ENCODE results near the gene MYEF2. TPM values are rescaled to one million over a fixed set of nuclear protein-coding genes. Genes with fewer than 3 reads are reported as not detected.

The MYEF2 gene
- total and polyA plus RNA-seq, 4 experiments from 2014 or later = 1.6 to 18.9 (median 10.4) TPM

GRCh38 chr15:48191574-48192225, 13.6 kb upstream of the MYEF2 start, which contains the start of gene CTXN2:
CTXN2 (plus strand) TSS chr15:48191665; CDS start chr15:48201301, 9,636 bp downstream.
- H3K27me3 Mint-ChIP-seq = peaks cover 15 to 21% of the 10 kb centered on the region in 2 donors
- H3K36me3 ChIP-seq (ENCODE audit: insufficient read depth, low read length) = no peaks in the 10 kb centered on the region
- no peaks in the 10 kb centered on the region for H3K4me1 ChIP-seq (ENCODE audit: insufficient read depth, low read length)
- DNase-seq = no peak
- no peak within 1 kb of the TSS for H3K4me3 Mint-ChIP-seq
- no peak within 1 kb of the TSS for H3K27ac ChIP-seq (ENCODE audit: low read depth, low read length)
- H3K27ac Mint-ChIP-seq = no peak within 1 kb of the TSS
- no peak within 1 kb of the TSS for H3K4me3 ChIP-seq (ENCODE audit: low read length in 2 of 2)
- H3K9me3 ChIP-seq (ENCODE audit: control insufficient read depth in 1 of 2, low read length in 2 of 2) = no peaks in the 10 kb centered on the region
- intact Hi-C loops (cut with micrococcal nuclease) = loop anchor here (10.0 kb wide), 1 partner anchor 63 kb away; no protein-coding TSS in a partner anchor
- no peaks in the 10 kb centered on the region for H3K36me3 Mint-ChIP-seq
- H3K9me3 Mint-ChIP-seq = peaks cover 0 to 12% (median 1%) of the 10 kb centered on the region in 8 donors
- ChIA-PET CTCF (ENCODE audit: partially characterized antibody) (no interaction called here), POLR2A (ENCODE audit: partially characterized antibody) (no interaction called here)
- H3K27me3 ChIP-seq (ENCODE audit: insufficient read depth, low read length) = peaks cover 6% of the 10 kb centered on the region
- peaks cover 0 to 2% (median 0%) of the 10 kb centered on the region in 4 donors for H3K4me1 Mint-ChIP-seq

- H3K36me3 ChIP-seq (ENCODE audit: insufficient read depth, low read length) = no peaks in the 10 kb centered on the region
- no peak overlapping the region for H3K27ac ChIP-seq (ENCODE audit: low read depth, low read length)
- Mint-ChIP-seq H3K9me3 (peaks cover 0 to 12% (median 1%) of the 10 kb centered on the region in 8 donors), H3K27ac (no peak overlapping the region), H3K4me3 (no peak overlapping the region), H3K4me1 (peaks cover 0 to 2% (median 0%) of the 10 kb centered on the region in 4 donors), H3K27me3 (peaks cover 16 to 22% of the 10 kb centered on the region in 2 donors), H3K36me3 (no peaks in the 10 kb centered on the region)
- H3K9me3 ChIP-seq (ENCODE audit: control insufficient read depth in 1 of 2, low read length in 2 of 2) = no peaks in the 10 kb centered on the region
- POLR2A ChIA-PET (ENCODE audit: partially characterized antibody) = no interaction called here
- H3K4me1 ChIP-seq (ENCODE audit: insufficient read depth, low read length) = no peaks in the 10 kb centered on the region
- intact Hi-C loops (cut with micrococcal nuclease) = loop anchor here (10.0 kb wide), 1 partner anchor 64 kb away; no protein-coding TSS in a partner anchor
- H3K4me3 ChIP-seq (ENCODE audit: low read length in 2 of 2) = no peak overlapping the region
- CTCF ChIA-PET (ENCODE audit: partially characterized antibody) = no interaction called here
- DNase-seq = peak in 4 of 5 donors; percentile 1 to 19 (median 4)
- peaks cover 6% of the 10 kb centered on the region for H3K27me3 ChIP-seq (ENCODE audit: insufficient read depth, low read length)
Measured at GRCh38 chr15:48190932-48191573, 13.0 kb upstream of the MYEF2 start.

GRCh38 chr15:48186271-48186670, 8.2 kb upstream of the MYEF2 start:
- H3K36me3 Mint-ChIP-seq = no peaks in the 10 kb centered on the region
- H3K27me3 Mint-ChIP-seq = peaks cover 11 to 17% of the 10 kb centered on the region in 2 donors
- H3K27ac ChIP-seq (ENCODE audit: low read depth, low read length) = no peak overlapping the region
- H3K27me3 ChIP-seq (ENCODE audit: insufficient read depth, low read length) = no peaks in the 10 kb centered on the region
- intact Hi-C loops (cut with micrococcal nuclease) = no loop called here
- peaks cover 0 to 7% (median 1%) of the 10 kb centered on the region in 8 donors for H3K9me3 Mint-ChIP-seq
- no peaks in the 10 kb centered on the region for H3K4me1 ChIP-seq (ENCODE audit: insufficient read depth, low read length)
- POLR2A ChIA-PET (ENCODE audit: partially characterized antibody) = no interaction called here
- H3K9me3 ChIP-seq (ENCODE audit: control insufficient read depth in 1 of 2, low read length in 2 of 2) = no peaks in the 10 kb centered on the region
- CTCF ChIA-PET (ENCODE audit: partially characterized antibody) = no interaction called here
- peaks cover 0 to under 1% (median 0%) of the 10 kb centered on the region in 4 donors for H3K4me1 Mint-ChIP-seq
- no peaks in the 10 kb centered on the region for H3K36me3 ChIP-seq (ENCODE audit: insufficient read depth, low read length)
- DNase-seq = no peak
- no peak overlapping the region for H3K4me3 Mint-ChIP-seq
- H3K27ac Mint-ChIP-seq = no peak overlapping the region
- H3K4me3 ChIP-seq (ENCODE audit: low read length in 2 of 2) = no peak overlapping the region

GRCh38 chr15:48185529-48185928, 7.4 kb upstream of the MYEF2 start:
- Histone ChIP-seq H3K27ac (ENCODE audit: low read depth, low read length) (no peak overlapping the region), H3K4me1 (ENCODE audit: insufficient read depth, low read length) (no peaks in the 10 kb centered on the region), H3K36me3 (ENCODE audit: insufficient read depth, low read length) (no peaks in the 10 kb centered on the region), H3K9me3 (ENCODE audit: control insufficient read depth in 1 of 2, low read length in 2 of 2) (no peaks in the 10 kb centered on the region), H3K27me3 (ENCODE audit: insufficient read depth, low read length) (no peaks in the 10 kb centered on the region), H3K4me3 (ENCODE audit: low read length in 2 of 2) (no peak overlapping the region)
- Mint-ChIP-seq H3K27ac (no peak overlapping the region), H3K4me3 (no peak overlapping the region), H3K27me3 (peaks cover 6 to 16% of the 10 kb centered on the region in 2 donors), H3K9me3 (peaks cover 0 to 5% (median under 1%) of the 10 kb centered on the region in 8 donors), H3K4me1 (no peaks in the 10 kb centered on the region), H3K36me3 (no peaks in the 10 kb centered on the region)
- no peak for DNase-seq
- ChIA-PET POLR2A (ENCODE audit: partially characterized antibody) (no interaction called here), CTCF (ENCODE audit: partially characterized antibody) (no interaction called here)
- intact Hi-C loops (cut with micrococcal nuclease) = no loop called here

- no peak overlapping the region for H3K4me3 ChIP-seq (ENCODE audit: low read length in 2 of 2)
- no peak for DNase-seq
- H3K9me3 ChIP-seq (ENCODE audit: control insufficient read depth in 1 of 2, low read length in 2 of 2) = no peaks in the 10 kb centered on the region
- no peaks in the 10 kb centered on the region for H3K36me3 ChIP-seq (ENCODE audit: insufficient read depth, low read length)
- H3K27ac Mint-ChIP-seq = no peak overlapping the region
- H3K4me1 Mint-ChIP-seq = peaks cover 0 to 4% (median 1%) of the 10 kb centered on the region in 4 donors
- no peaks in the 10 kb centered on the region for H3K27me3 ChIP-seq (ENCODE audit: insufficient read depth, low read length)
- no peaks in the 10 kb centered on the region for H3K4me1 ChIP-seq (ENCODE audit: insufficient read depth, low read length)
- intact Hi-C loops (cut with micrococcal nuclease) = no loop called here
- ChIA-PET POLR2A (ENCODE audit: partially characterized antibody) (no interaction called here), CTCF (ENCODE audit: partially characterized antibody) (no interaction called here)
- H3K36me3 Mint-ChIP-seq = no peaks in the 10 kb centered on the region
- H3K4me3 Mint-ChIP-seq = no peak overlapping the region
- peaks cover 0 to 5% (median 1%) of the 10 kb centered on the region in 8 donors for H3K9me3 Mint-ChIP-seq
- no peak overlapping the region for H3K27ac ChIP-seq (ENCODE audit: low read depth, low read length)
- H3K27me3 Mint-ChIP-seq = peaks cover 6 to 14% of the 10 kb centered on the region in 2 donors
Measured at GRCh38 chr15:48182749-48183148, 4.7 kb upstream of the MYEF2 start.

- H3K4me3 ChIP-seq (ENCODE audit: low read length in 2 of 2) = peak overlapping the region in 1 of 2 donors; percentile 58
- ChIA-PET POLR2A (ENCODE audit: partially characterized antibody) (no interaction called here), CTCF (ENCODE audit: partially characterized antibody) (no interaction called here)
- H3K27me3 ChIP-seq (ENCODE audit: insufficient read depth, low read length) = no peaks in the 10 kb centered on the region
- no peak for DNase-seq
- Mint-ChIP-seq H3K4me3 (peak overlapping the region; percentile 63 to 90 (median 74)), H3K36me3 (peaks cover 0 to 4% of the 10 kb centered on the region in 2 donors), H3K4me1 (peaks cover 9 to 18% (median 12%) of the 10 kb centered on the region in 4 donors), H3K9me3 (peaks cover 0 to 4% (median 0%) of the 10 kb centered on the region in 8 donors), H3K27ac (peak overlapping the region in 1 of 7 donors; percentile 24), H3K27me3 (peaks cover 5 to 11% of the 10 kb centered on the region in 2 donors)
- intact Hi-C loops (cut with micrococcal nuclease) = loop anchor here (10.0 kb wide), 1 partner anchor 156 kb away; the partner anchor contains the start of gene DUT
- no peaks in the 10 kb centered on the region for H3K9me3 ChIP-seq (ENCODE audit: control insufficient read depth in 1 of 2, low read length in 2 of 2)
- H3K27ac ChIP-seq (ENCODE audit: low read depth, low read length) = no peak overlapping the region
- peaks cover 13% of the 10 kb centered on the region for H3K4me1 ChIP-seq (ENCODE audit: insufficient read depth, low read length)
- no peaks in the 10 kb centered on the region for H3K36me3 ChIP-seq (ENCODE audit: insufficient read depth, low read length)
Measured at GRCh38 chr15:48178648-48178931, 495 bp upstream of the MYEF2 start.

GRCh38 chr15:48177383-48177765, 721 bp downstream of the MYEF2 start:
- Mint-ChIP-seq H3K4me3 (peak overlapping the region; percentile 89 to 96 (median 92)), H3K27ac (peak overlapping the region; percentile 86 to 94 (median 92)), H3K4me1 (peaks cover 9 to 18% (median 14%) of the 10 kb centered on the region in 4 donors), H3K27me3 (peaks cover 5% of the 10 kb centered on the region in 2 donors), H3K9me3 (peaks cover 0 to 9% (median 2%) of the 10 kb centered on the region in 8 donors), H3K36me3 (peaks cover 0 to 4% of the 10 kb centered on the region in 2 donors)
- ChIA-PET CTCF (ENCODE audit: partially characterized antibody) (no interaction called here), POLR2A (ENCODE audit: partially characterized antibody) (interaction anchor here (1.0 to 1.3 kb wide), 2 partner anchors 153 to 155 kb away, joined by 3 to 6 read pairs; no protein-coding TSS in a partner anchor)
- Histone ChIP-seq H3K9me3 (ENCODE audit: control insufficient read depth in 1 of 2, low read length in 2 of 2) (no peaks in the 10 kb centered on the region), H3K27ac (ENCODE audit: low read depth, low read length) (peak overlapping the region; percentile 51), H3K27me3 (ENCODE audit: insufficient read depth, low read length) (no peaks in the 10 kb centered on the region), H3K4me3 (ENCODE audit: low read length in 2 of 2) (peak overlapping the region in 1 of 2 donors; percentile 58), H3K4me1 (ENCODE audit: insufficient read depth, low read length) (peaks cover 13% of the 10 kb centered on the region), H3K36me3 (ENCODE audit: insufficient read depth, low read length) (no peaks in the 10 kb centered on the region)
- intact Hi-C loops (cut with micrococcal nuclease) = loop anchor here (10.0 kb wide), 1 partner anchor 157 kb away; the partner anchor contains the start of gene DUT
- peak in 3 of 5 donors; percentile 30 to 42 (median 35) for DNase-seq

Data from CD4-positive, alpha-beta memory T cell (primary cell).